ENCODE data around the gene PXYLP1.

The PXYLP1 gene

DNA sequence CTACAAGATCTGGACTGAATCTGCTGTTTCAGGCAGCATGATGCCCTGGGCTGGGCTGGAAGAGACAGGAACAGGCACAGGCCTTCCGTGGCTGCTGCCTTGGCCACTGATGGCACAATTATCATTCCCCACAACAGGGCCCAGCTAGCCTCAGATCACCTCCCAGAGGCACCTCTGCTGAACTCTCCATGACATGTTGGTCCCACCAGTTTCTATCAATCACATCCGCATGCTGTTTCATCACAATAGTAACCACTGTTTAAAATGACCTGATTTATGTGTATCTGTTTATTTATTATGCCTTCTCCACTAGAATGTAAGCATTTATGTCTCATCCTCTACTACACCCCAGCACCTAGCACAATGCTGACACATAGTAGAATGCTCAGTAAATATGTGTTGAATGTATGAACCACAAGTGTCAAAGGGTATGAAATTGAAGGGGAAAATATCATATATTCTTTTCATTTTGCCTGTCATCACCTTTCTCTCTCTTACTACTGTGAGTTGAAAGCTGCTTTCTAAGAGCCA lies 104.0 kb downstream of the PXYLP1 start:
- DNase-seq (ENCODE audit: insufficient read length) (no peak), FAIRE-seq (no peak)
- no peak for TF ChIP-seq POLR2AphosphoS5 (IDR thresholded peaks at IDR 0.05; ENCODE audit: low read depth, low read length)
- TF ChIP-seq POLR2A (IDR thresholded peaks at IDR 0.05; ENCODE audit: low read depth, low read length): no peak
- no peak for TF ChIP-seq TAF1 (IDR thresholded peaks at IDR 0.05; ENCODE audit: borderline replicate concordance, low read depth, low read length)

DNA sequence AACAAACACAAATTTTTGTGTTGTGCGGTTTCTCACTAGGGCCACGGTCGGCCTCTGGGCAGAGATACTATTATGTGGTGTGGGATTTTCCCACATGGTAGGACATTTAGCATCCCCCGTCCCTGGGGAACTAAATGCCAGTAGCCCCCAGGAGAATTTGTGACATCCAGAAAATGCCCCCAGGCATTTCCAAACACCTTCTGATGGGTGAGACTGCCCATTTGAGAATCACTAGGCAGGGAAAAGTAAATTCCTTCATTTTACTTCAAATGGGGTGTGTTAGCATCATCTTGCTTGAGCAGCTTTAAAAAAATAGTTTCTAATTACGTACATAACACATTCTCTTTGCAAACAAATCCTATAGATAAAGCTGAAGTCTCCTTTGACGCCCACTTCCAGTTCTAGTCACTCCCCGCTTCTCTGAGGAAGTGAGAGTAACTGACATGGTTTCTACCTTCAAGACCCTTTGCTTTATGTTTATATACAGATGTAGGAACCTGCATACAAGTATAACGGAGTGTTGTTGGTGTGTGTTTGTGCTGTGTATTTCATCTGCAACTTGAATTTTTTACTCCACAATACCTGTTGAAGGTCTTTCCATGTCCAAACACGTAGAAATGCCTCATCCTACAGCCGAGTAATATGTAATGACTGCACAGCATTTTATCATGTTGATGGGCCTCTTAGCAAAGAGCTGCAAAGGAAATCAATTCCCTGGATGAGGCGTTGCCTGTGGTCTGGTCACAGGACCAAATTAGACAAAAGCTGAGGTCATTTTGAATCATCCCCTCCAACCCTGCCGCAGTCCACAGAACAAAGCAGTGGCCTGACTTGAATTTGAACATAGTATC lies 105.3 kb downstream of the PXYLP1 start:
- FAIRE-seq: peak; percentile 80

GRCh38 chr3:141337523-141337854 lies 105.9 kb downstream of the PXYLP1 start:
- FAIRE-seq: peak; percentile 58
- TF ChIP-seq POLR2AphosphoS5 (IDR thresholded peaks at IDR 0.05; ENCODE audit: low read depth, low read length): 0 out of 2 replicates have a peak, but pooled peaks have one; percentile 39
- peak; percentile 36; the same call in 1 of the 2 replicates for TF ChIP-seq POLR2A (IDR thresholded peaks at IDR 0.05; ENCODE audit: low read depth, low read length)
- TF ChIP-seq TAF1 (IDR thresholded peaks at IDR 0.05; ENCODE audit: borderline replicate concordance, low read depth, low read length): no peak

More for the DNA sequence above, 105.3 kb downstream of the PXYLP1 start:
- TF ChIP-seq POLR2A (IDR thresholded peaks at IDR 0.05; ENCODE audit: low read depth, low read length): no peak
- no peak for TF ChIP-seq POLR2AphosphoS5 (IDR thresholded peaks at IDR 0.05; ENCODE audit: low read depth, low read length)
- no peak for TF ChIP-seq TAF1 (IDR thresholded peaks at IDR 0.05; ENCODE audit: borderline replicate concordance, low read depth, low read length)
- DNase-seq (ENCODE audit: insufficient read length): peak; percentile 42

DNA sequence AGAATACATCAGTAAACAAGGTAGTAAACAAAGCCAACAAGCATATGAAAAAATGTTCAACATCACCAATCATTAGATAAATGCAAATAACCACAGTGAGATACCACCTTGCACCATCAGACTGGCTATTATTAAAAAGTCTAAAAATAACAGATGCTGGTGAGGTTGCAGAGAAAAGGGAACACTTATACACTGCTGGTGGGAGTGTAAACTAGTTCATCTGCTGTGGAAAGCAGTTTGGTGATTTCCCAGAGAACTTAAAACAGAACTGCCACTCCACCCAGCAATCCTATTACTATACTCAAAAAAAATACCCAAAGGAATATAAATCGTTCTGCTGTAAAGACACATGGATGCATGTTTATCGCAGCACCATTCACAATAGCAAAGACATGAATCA lies 106.4 kb downstream of the PXYLP1 start:
- no peak for DNase-seq (ENCODE audit: insufficient read length)
- no peak for FAIRE-seq
- TF ChIP-seq POLR2A (IDR thresholded peaks at IDR 0.05; ENCODE audit: low read depth, low read length) (no peak), TAF1 (IDR thresholded peaks at IDR 0.05; ENCODE audit: borderline replicate concordance, low read depth, low read length) (no peak), POLR2AphosphoS5 (IDR thresholded peaks at IDR 0.05; ENCODE audit: low read depth, low read length) (no peak)

More at GRCh38 chr3:141337523-141337854, 105.9 kb downstream of the PXYLP1 start:
- no peak for DNase-seq (ENCODE audit: insufficient read length)

GRCh38 chr3:141338881-141339280 lies 107.3 kb downstream of the PXYLP1 start:
- no peak for DNase-seq (ENCODE audit: insufficient read length)
- peak; percentile 46 for FAIRE-seq
- no peak for TF ChIP-seq POLR2A (IDR thresholded peaks at IDR 0.05; ENCODE audit: low read depth, low read length)
- TF ChIP-seq TAF1 (IDR thresholded peaks at IDR 0.05; ENCODE audit: borderline replicate concordance, low read depth, low read length): no peak
- no peak for TF ChIP-seq POLR2AphosphoS5 (IDR thresholded peaks at IDR 0.05; ENCODE audit: low read depth, low read length)

DNA sequence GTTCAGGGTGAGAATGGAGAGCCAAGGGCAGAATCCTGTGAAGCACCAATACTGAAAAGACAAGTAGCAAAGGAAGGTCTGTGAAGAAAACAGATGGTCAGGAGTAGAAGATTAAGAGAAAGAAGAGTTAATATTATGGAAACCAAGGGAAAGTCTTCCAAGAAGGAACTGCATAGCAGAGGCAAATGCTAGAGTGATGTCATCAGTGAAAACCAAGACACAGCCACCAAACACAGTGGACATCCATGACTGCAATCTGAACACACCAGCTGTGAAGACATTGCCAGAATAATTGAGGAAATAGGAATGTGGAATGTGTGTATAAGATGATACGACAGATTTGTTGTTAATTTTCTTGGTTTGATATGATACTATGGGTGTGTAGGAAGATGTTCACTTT lies 109.9 kb downstream of the PXYLP1 start:
- FAIRE-seq (no peak), DNase-seq (ENCODE audit: insufficient read length) (no peak)
- TF ChIP-seq TAF1 (IDR thresholded peaks at IDR 0.05; ENCODE audit: borderline replicate concordance, low read depth, low read length) (no peak), POLR2AphosphoS5 (IDR thresholded peaks at IDR 0.05; ENCODE audit: low read depth, low read length) (no peak), POLR2A (IDR thresholded peaks at IDR 0.05; ENCODE audit: low read depth, low read length) (no peak)

DNA sequence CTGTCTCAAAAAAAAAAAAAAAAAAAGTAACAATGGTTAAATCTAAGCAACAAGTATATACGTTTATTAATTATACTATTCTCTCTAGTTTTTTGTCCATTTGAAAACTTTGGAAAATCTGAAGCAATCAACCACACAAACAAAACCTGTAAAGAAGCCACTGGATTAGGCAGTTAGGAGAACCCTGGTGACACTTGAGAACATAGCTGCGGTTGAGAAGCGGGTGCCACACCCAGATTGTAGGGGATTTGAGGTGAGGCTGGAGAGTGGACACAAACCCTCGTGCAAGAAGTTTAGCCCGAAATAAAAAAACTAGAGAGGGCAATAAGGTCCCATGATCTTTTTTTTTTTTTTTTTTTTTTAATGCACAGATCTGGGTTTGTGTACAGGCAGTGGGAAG lies 110.8 kb downstream of the PXYLP1 start:
- DNase-seq (ENCODE audit: insufficient read length) (no peak), FAIRE-seq (no peak)
- TF ChIP-seq TAF1 (IDR thresholded peaks at IDR 0.05; ENCODE audit: borderline replicate concordance, low read depth, low read length) (no peak), POLR2A (IDR thresholded peaks at IDR 0.05; ENCODE audit: low read depth, low read length) (no peak), POLR2AphosphoS5 (IDR thresholded peaks at IDR 0.05; ENCODE audit: low read depth, low read length) (no peak)

DNA sequence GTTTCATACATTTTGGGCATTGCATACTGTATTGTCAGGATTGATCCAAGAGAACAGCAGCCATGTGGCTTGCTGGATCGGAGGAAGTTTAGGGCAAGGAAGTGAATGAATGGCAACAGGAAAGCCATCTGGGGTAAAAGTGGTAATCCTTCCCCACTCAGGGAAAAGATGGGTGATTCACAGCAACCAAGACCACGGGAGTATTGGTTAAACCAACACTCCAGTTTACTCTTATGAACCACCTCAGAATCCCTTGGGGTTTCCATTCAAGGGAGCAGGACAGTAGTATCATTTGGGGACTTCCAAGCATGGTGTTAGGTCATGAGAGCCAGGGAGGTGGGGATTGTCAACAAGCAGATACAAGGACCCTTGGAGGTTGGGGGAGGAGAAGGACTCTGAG lies 111.5 kb downstream of the PXYLP1 start:
- no peak for DNase-seq (ENCODE audit: insufficient read length)
- FAIRE-seq: no peak
- TF ChIP-seq POLR2AphosphoS5 (IDR thresholded peaks at IDR 0.05; ENCODE audit: low read depth, low read length) (no peak), POLR2A (IDR thresholded peaks at IDR 0.05; ENCODE audit: low read depth, low read length) (no peak), TAF1 (IDR thresholded peaks at IDR 0.05; ENCODE audit: borderline replicate concordance, low read depth, low read length) (no peak)

DNA sequence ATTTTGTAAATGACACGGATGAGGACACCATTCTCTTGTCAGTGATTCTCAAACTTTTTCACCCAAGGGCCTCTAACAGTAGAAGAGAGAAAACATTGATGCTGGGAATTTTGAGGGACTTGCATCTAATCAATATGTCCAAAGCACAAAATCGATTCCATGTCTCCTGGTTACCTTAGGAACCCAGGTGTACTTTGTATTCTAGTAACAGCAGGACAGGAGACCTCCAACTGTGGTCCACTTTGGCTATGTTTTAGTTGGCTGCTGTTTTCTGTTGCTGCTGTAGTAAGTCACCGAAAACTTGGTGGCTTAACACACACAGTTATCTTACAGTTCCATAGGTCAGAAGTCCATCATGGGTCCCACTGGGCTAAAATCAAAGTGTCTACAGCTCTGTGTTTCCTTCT lies 112.2 kb downstream of the PXYLP1 start:
- no peak for DNase-seq (ENCODE audit: insufficient read length)
- TF ChIP-seq POLR2AphosphoS5 (IDR thresholded peaks at IDR 0.05; ENCODE audit: low read depth, low read length) (no peak), POLR2A (IDR thresholded peaks at IDR 0.05; ENCODE audit: low read depth, low read length) (no peak), TAF1 (IDR thresholded peaks at IDR 0.05; ENCODE audit: borderline replicate concordance, low read depth, low read length) (no peak)
- no peak for FAIRE-seq
